HepG2 (cell line): ENCODE measurements around the gene SYTL2. TPM values are rescaled to one million over a fixed set of nuclear protein-coding genes. Genes with fewer than 3 reads are reported as not detected.

Source experiments
- BCL6 ChIP-seq: IDR thresholded peaks from 2 replicates; pipeline ENCODE4 v1.6.1; 2016; ENCODE audit warnings: missing genetic modification reagents, missing compliant biosample characterization
- KAT8 ChIP-seq: IDR thresholded peaks from 2 replicates; pipeline ENCODE4 v1.6.1; 2016; ENCODE audit warnings: missing genetic modification reagents, missing compliant biosample characterization
- KLF6 ChIP-seq: IDR thresholded peaks from 2 replicates; pipeline ENCODE4 v1.8.0; 2016; ENCODE audit warnings: missing biosample characterization, missing genetic modification reagents
- MXD4 ChIP-seq: IDR thresholded peaks from 2 replicates; pipeline ENCODE4 v1.6.1; 2016; ENCODE audit warnings: mild to moderate bottlenecking, missing biosample characterization, missing genetic modification reagents
- RXRB ChIP-seq: IDR thresholded peaks from 2 replicates; pipeline ENCODE4 v1.6.1; 2016; ENCODE audit warnings: borderline replicate concordance, missing genetic modification reagents, missing compliant biosample characterization
- YEATS4 ChIP-seq: sonication (generic); formaldehyde crosslinking; IDR thresholded peaks from 2 replicates; pipeline ENCODE4 v1.4.0; 2020; ENCODE audit warnings: missing genetic modification reagents, borderline replicate concordance
- ZBTB1 ChIP-seq: sonication (generic); formaldehyde crosslinking; IDR thresholded peaks from 2 replicates; pipeline ENCODE4 v1.4.0; 2020; ENCODE audit warnings: missing genetic modification reagents, borderline replicate concordance
- ZFY ChIP-seq: sonication (generic); formaldehyde crosslinking; IDR thresholded peaks from 2 replicates; pipeline ENCODE4 v1.4.0; 2020; ENCODE audit warnings: missing genetic modification reagents
- ZNF660 ChIP-seq: sonication (generic); formaldehyde crosslinking; IDR thresholded peaks from 2 replicates; pipeline ENCODE4 v1.5.1; 2020; ENCODE audit warnings: mild to moderate bottlenecking, low read depth, missing genetic modification reagents, borderline replicate concordance
- polyA plus RNA-seq, 8 experiments: library from polyadenylated mRNA; depleted of rRNA in 3 of 8; stranded (reverse) in 7 of 8; unstranded in 1 of 8; fragments of >200 nt; fragmentation: Illumina TruSeq in 4 of 8; extraction: Trizol in 4 of 8; gene quantifications; 2 replicates each; pipeline versions ENCODE4 v1.2.1 to v1.2.3, GENCODE V29; 2011 to 2016; ENCODE audit warnings: low read depth in 4 of 8, missing spikeins in 1 of 8, mixed read lengths in 1 of 8; ENCODE audit not compliant: insufficient read depth in 1 of 8
- total RNA-seq, 5 experiments: library from RNA; depleted of rRNA; stranded (reverse); fragments of >200 nt; fragmentation: Illumina TruSeq; extraction: Trizol; gene quantifications; 2 replicates each; pipeline ENCODE4 v1.2.3, GENCODE V29; 2016; ENCODE audit warnings: low read depth in 1 of 5
- TF ChIP-seq, protein P1 (sequence below): sonication (generic); formaldehyde crosslinking; IDR thresholded peaks from 2 replicates; pipeline ENCODE4 v1.5.1; 2020; ENCODE audit warnings: mild to moderate bottlenecking, moderate library complexity, missing genetic modification reagents
- TF ChIP-seq, protein P2 (sequence below): sonication (generic); formaldehyde crosslinking; IDR thresholded peaks from 2 replicates; pipeline ENCODE4 v1.4.0; 2020; ENCODE audit warnings: missing genetic modification reagents, borderline replicate concordance
- TF ChIP-seq, protein P3 (sequence below): sonication (generic); formaldehyde crosslinking; IDR thresholded peaks from 2 replicates; pipeline ENCODE4 v1.9.0; 2021; ENCODE audit warnings: missing genetic modification reagents, borderline replicate concordance
- TF ChIP-seq, protein P4 (sequence below): sonication (generic); formaldehyde crosslinking; IDR thresholded peaks from 2 replicates; pipeline ENCODE4 v1.4.0; 2020; ENCODE audit warnings: missing genetic modification reagents, mild to moderate bottlenecking, borderline replicate concordance
- TF ChIP-seq, protein P5 (sequence below): sonication (generic); formaldehyde crosslinking; IDR thresholded peaks from 2 replicates; pipeline ENCODE4 v1.8.1; 2023; ENCODE audit warnings: mild to moderate bottlenecking, missing genetic modification reagents

Gene SYTL2
- total and polyA plus RNA-seq, 2 of the 13 experiments (the other 11 are each of a cell fraction or from before 2014, with no cell fraction given), result 0.77 to 0.90 TPM

DNA sequence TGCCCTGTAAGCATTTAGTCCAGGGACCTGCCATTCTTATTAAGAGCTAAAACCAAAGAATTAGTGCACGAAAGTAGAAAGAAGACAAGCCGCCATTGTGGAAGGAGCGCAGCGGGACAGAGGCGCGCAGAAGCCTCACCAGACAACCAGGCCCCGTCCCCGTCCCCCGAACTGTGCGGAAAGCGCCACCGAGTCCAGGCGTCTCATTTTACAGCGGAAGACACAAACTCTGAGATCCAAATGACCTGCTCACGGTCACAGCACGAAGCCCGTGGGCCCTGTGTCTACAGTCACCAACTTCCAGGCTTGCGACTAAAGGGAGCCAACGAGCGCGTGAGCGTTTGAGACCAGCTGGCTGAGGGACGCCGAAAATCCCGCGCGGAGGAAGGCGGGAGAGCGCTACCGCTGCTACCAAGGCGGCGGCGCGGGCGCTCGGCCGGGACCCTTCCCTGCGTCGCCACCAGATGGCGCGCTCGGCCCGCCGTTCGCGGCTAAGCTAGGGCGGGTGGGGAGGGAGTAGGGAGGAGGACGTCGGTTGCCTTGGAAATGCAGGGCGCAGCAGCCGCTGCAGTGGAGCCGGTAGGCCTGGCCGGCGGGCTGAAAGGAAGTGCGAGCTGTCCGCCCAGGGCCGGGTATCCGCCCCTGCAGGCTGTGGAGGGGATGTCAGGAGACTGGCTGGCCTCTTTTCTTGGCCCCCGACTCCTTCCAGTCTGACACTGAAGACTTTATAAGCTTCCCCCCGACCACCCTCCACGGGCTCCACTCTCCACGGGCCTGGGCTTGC is 43.8 kb upstream of the SYTL2 start (continued):
- TF ChIP-seq, protein P1, sequence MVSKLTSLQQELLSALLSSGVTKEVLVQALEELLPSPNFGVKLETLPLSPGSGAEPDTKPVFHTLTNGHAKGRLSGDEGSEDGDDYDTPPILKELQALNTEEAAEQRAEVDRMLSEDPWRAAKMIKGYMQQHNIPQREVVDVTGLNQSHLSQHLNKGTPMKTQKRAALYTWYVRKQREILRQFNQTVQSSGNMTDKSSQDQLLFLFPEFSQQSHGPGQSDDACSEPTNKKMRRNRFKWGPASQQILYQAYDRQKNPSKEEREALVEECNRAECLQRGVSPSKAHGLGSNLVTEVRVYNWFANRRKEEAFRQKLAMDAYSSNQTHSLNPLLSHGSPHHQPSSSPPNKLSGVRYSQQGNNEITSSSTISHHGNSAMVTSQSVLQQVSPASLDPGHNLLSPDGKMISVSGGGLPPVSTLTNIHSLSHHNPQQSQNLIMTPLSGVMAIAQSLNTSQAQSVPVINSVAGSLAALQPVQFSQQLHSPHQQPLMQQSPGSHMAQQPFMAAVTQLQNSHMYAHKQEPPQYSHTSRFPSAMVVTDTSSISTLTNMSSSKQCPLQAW (CRISPR knock-in tag), result peak; percentile 56; the same call in 1 of the 2 replicates
- TF ChIP-seq YEATS4 (CRISPR knock-in tag), result peak; percentile 63; the same call in 1 of the 2 replicates
- TF ChIP-seq, protein P2, sequence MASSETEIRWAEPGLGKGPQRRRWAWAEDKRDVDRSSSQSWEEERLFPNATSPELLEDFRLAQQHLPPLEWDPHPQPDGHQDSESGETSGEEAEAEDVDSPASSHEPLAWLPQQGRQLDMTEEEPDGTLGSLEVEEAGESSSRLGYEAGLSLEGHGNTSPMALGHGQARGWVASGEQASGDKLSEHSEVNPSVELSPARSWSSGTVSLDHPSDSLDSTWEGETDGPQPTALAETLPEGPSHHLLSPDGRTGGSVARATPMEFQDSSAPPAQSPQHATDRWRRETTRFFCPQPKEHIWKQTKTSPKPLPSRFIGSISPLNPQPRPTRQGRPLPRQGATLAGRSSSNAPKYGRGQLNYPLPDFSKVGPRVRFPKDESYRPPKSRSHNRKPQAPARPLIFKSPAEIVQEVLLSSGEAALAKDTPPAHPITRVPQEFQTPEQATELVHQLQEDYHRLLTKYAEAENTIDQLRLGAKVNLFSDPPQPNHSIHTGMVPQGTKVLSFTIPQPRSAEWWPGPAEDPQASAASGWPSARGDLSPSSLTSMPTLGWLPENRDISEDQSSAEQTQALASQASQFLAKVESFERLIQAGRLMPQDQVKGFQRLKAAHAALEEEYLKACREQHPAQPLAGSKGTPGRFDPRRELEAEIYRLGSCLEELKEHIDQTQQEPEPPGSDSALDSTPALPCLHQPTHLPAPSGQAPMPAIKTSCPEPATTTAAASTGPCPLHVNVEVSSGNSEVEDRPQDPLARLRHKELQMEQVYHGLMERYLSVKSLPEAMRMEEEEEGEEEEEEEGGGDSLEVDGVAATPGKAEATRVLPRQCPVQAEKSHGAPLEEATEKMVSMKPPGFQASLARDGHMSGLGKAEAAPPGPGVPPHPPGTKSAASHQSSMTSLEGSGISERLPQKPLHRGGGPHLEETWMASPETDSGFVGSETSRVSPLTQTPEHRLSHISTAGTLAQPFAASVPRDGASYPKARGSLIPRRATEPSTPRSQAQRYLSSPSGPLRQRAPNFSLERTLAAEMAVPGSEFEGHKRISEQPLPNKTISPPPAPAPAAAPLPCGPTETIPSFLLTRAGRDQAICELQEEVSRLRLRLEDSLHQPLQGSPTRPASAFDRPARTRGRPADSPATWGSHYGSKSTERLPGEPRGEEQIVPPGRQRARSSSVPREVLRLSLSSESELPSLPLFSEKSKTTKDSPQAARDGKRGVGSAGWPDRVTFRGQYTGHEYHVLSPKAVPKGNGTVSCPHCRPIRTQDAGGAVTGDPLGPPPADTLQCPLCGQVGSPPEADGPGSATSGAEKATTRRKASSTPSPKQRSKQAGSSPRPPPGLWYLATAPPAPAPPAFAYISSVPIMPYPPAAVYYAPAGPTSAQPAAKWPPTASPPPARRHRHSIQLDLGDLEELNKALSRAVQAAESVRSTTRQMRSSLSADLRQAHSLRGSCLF, result 0 out of 2 replicates have a peak, but pooled peaks have one; percentile 76
- TF ChIP-seq BCL6 (CRISPR knock-in tag), result peak; percentile 75; the same call in 1 of the 2 replicates
- TF ChIP-seq ZFY (CRISPR knock-in tag), result peak; percentile 90
- TF ChIP-seq, protein P3, sequence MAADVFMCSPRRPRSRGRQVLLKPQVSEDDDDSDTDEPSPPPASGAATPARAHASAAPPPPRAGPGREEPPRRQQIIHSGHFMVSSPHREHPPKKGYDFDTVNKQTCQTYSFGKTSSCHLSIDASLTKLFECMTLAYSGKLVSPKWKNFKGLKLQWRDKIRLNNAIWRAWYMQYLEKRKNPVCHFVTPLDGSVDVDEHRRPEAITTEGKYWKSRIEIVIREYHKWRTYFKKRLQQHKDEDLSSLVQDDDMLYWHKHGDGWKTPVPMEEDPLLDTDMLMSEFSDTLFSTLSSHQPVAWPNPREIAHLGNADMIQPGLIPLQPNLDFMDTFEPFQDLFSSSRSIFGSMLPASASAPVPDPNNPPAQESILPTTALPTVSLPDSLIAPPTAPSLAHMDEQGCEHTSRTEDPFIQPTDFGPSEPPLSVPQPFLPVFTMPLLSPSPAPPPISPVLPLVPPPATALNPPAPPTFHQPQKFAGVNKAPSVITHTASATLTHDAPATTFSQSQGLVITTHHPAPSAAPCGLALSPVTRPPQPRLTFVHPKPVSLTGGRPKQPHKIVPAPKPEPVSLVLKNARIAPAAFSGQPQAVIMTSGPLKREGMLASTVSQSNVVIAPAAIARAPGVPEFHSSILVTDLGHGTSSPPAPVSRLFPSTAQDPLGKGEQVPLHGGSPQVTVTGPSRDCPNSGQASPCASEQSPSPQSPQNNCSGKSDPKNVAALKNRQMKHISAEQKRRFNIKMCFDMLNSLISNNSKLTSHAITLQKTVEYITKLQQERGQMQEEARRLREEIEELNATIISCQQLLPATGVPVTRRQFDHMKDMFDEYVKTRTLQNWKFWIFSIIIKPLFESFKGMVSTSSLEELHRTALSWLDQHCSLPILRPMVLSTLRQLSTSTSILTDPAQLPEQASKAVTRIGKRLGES, result no peak
- TF ChIP-seq KAT8 (CRISPR knock-in tag), result peak; percentile 85
- no peak for TF ChIP-seq ZNF660 (CRISPR knock-in tag)
- TF ChIP-seq MXD4, result peak; percentile 94
- TF ChIP-seq, protein P4, sequence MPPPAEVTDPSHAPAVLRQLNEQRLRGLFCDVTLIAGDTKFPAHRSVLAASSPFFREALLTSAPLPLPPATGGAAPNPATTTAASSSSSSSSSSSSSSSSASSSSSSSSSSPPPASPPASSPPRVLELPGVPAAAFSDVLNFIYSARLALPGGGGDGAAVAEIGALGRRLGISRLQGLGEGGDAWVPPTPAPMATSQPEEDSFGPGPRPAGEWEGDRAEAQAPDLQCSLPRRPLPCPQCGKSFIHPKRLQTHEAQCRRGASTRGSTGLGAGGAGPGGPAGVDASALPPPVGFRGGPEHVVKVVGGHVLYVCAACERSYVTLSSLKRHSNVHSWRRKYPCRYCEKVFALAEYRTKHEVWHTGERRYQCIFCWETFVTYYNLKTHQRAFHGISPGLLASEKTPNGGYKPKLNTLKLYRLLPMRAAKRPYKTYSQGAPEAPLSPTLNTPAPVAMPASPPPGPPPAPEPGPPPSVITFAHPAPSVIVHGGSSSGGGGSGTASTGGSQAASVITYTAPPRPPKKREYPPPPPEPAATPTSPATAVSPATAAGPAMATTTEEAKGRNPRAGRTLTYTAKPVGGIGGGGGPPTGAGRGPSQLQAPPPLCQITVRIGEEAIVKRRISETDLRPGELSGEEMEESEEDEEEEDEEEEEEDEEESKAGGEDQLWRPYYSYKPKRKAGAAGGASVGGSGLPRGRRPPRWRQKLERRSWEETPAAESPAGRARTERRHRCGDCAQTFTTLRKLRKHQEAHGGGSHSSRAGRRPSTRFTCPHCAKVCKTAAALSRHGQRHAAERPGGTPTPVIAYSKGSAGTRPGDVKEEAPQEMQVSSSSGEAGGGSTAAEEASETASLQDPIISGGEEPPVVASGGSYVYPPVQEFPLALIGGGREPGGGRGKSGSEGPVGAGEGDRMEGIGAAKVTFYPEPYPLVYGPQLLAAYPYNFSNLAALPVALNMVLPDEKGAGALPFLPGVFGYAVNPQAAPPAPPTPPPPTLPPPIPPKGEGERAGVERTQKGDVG (CRISPR knock-in tag), result peak; percentile 74; the same call in 1 of the 2 replicates
- TF ChIP-seq RXRB (CRISPR knock-in tag), result peak; percentile 74; the same call in 1 of the 2 replicates
- no peak for TF ChIP-seq KLF6 (CRISPR knock-in tag)
- TF ChIP-seq, protein P5, sequence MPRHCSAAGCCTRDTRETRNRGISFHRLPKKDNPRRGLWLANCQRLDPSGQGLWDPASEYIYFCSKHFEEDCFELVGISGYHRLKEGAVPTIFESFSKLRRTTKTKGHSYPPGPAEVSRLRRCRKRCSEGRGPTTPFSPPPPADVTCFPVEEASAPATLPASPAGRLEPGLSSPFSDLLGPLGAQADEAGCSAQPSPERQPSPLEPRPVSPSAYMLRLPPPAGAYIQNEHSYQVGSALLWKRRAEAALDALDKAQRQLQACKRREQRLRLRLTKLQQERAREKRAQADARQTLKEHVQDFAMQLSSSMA (CRISPR knock-in tag), result peak; percentile 85; the same call in 1 of the 2 replicates
- TF ChIP-seq ZBTB1 (CRISPR knock-in tag), result no peak
